Left ventricle myocardium superior (tissue), 1 donor: Measurements from ENCODE around the gene TMEM175. TPM values are rescaled to one million over a fixed set of nuclear protein-coding genes. Genes with fewer than 3 reads are reported as not detected.
"Not testable (repeated sequence)": the region's sequence is repeated elsewhere in the genome, so short reads cannot be mapped to it uniquely, and the experiment has no call there.

Experiments used
- ATAC-seq: fragments of 200-7000 bp; cut with Tn5 transposase; one replicate; pipeline ENCODE4 v1.9.1; 2020; ENCODE audit warnings: mild to moderate bottlenecking, moderate library complexity
- DNase-seq: peaks from one replicate; pipeline ENCODE4 v3.0.0-alpha.2; 2020
- intact Hi-C: fragments of 100-400 bp; cut with micrococcal nuclease; formaldehyde crosslinking; loops from one replicate; pipeline ENCODE4 v1.11.0; 2022
- total RNA-seq: library from RNA; stranded (reverse); fragmentation: NEBNext Ultra II Directional; extraction: Animal tissue kit (Norgen Biotek cat#: 25700); gene quantifications from one replicate; pipeline ENCODE4 v1.2.1, GENCODE V29; 2021
- donor health status: DM: no; HTN: yes; CAD: no; lungs with severe emphysema.

The TMEM175 gene
- total RNA-seq, 1 donor from 2014 or later = 19.8 TPM

GRCh38 chr4:993111-994029 lies 61.1 kb downstream of the TMEM175 start, which contains the start of gene SLC26A1:
Gene SLC26A1, minus strand, starts transcription at chr4:993404. Its CDS starts 1,701 bp downstream, at chr4:991703.
- ATAC-seq = no peak

GRCh38 chr4:995311-996026 lies 63.2 kb downstream of the TMEM175 start:
- intact Hi-C loops = no loop called here
- ATAC-seq (no peak), DNase-seq (peak; percentile 17)

More at GRCh38 chr4:993111-994029, 61.1 kb downstream of the TMEM175 start, which contains the start of gene SLC26A1:
- DNase-seq = peak; percentile 31
- intact Hi-C loops = no loop called here

- ATAC-seq (no peak), DNase-seq (no peak)
- intact Hi-C loops = no loop called here
Measured at GRCh38 chr4:996030-996996, 64.1 kb downstream of the TMEM175 start.

GRCh38 chr4:996997-997374 lies 64.7 kb downstream of the TMEM175 start:
- ATAC-seq = no peak
- intact Hi-C loops = no loop called here
- peak; percentile 26 for DNase-seq

- intact Hi-C loops = no loop called here
- ATAC-seq (peak; percentile 48), DNase-seq (peak; percentile 42)
Measured at GRCh38 chr4:997375-998071, 65.3 kb downstream of the TMEM175 start.

- intact Hi-C loops = no loop called here
- peak; percentile 8 for DNase-seq
- ATAC-seq = no peak
Measured at GRCh38 chr4:998096-998691, 65.9 kb downstream of the TMEM175 start.

- peak; percentile 20 for DNase-seq
- intact Hi-C loops, ATAC-seq: not testable (repeated sequence)
Measured at GRCh38 chr4:999240-999863, 67.1 kb downstream of the TMEM175 start.

- ATAC-seq (no peak), DNase-seq (peak; percentile 29)
- intact Hi-C loops = no loop called here
Measured at GRCh38 chr4:999882-1000425, 67.7 kb downstream of the TMEM175 start.

GRCh38 chr4:1000686-1001260 lies 68.5 kb downstream of the TMEM175 start:
- intact Hi-C loops = no loop called here
- no peak for DNase-seq
- ATAC-seq = no peak

- intact Hi-C loops = no loop called here
- no peak for DNase-seq
- no peak for ATAC-seq
Measured at GRCh38 chr4:1001561-1002130, 69.4 kb downstream of the TMEM175 start.

- ATAC-seq (peak; percentile 31), DNase-seq (peak; percentile 61)
- intact Hi-C loops = no loop called here
Measured at GRCh38 chr4:1002131-1002630, 69.9 kb downstream of the TMEM175 start.

- no peak for ATAC-seq
Measured at GRCh38 chr4:1002631-1003251, 70.5 kb downstream of the TMEM175 start.

GRCh38 chr4:1003271-1004070 lies 71.2 kb downstream of the TMEM175 start:
- DNase-seq = no peak

More at GRCh38 chr4:1002631-1003251, 70.5 kb downstream of the TMEM175 start:
- DNase-seq = no peak
- intact Hi-C loops = no loop called here

GRCh38 chr4:1004071-1004418 lies 71.8 kb downstream of the TMEM175 start:
- no peak for ATAC-seq
- intact Hi-C loops = no loop called here

More at GRCh38 chr4:1003271-1004070, 71.2 kb downstream of the TMEM175 start:
- ATAC-seq = no peak
- intact Hi-C loops = no loop called here

More at GRCh38 chr4:1004071-1004418, 71.8 kb downstream of the TMEM175 start:
- DNase-seq = no peak
